ENCODE data around the gene UVRAG. TPM values are rescaled to one million over a fixed set of nuclear protein-coding genes. Genes with fewer than 3 reads are reported as not detected.

UVRAG gene
- total RNA-seq, 1 donor from 2014 or later = 34.0 TPM

DNA sequence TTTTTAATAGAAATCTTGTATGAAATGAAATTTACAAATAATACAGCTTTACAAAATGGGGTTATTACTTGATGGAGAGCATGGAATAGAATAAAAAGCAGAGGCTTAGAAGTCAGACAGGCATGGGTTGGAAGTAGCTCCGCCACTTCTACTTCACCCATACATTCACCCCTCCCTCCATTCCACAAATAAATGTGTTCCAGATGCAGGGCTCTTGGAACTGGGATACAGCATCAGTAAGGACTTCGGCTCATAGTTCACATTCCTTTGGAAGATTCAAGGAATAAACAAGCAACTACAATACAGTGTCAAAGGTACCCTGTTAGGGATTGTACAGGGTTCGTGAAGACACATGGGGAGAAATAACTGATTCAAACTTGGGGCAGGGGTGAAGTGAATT, 234.5 kb downstream of the UVRAG start:
- Histone ChIP-seq H3K4me2 (no peak overlapping the region), H3K79me2 (ENCODE audit: low read depth) (no peaks in the 10 kb centered on the region), H3K4me1 (peaks cover 2% of the 10 kb centered on the region), H3K27me3 (no peaks in the 10 kb centered on the region), H3K27ac (no peak overlapping the region), H4K20me1 (ENCODE audit: low read depth) (no peaks in the 10 kb centered on the region), H3K36me3 (no peaks in the 10 kb centered on the region), H3F3A (ENCODE audit: low read depth) (peaks cover under 1% of the 10 kb centered on the region), H3K9ac (no peak overlapping the region), H3K4me3 (no peak overlapping the region), H2AFZ (replicated peaks) (no peak overlapping the region), H3K9me3 (ENCODE audit: low read depth) (no peaks in the 10 kb centered on the region)
- no peak for DNase-seq (ENCODE audit: low spot score)
- H3K9me3 Mint-ChIP-seq = peaks cover 35% of the 10 kb centered on the region
- no peak overlapping the region for H3K4me3 Mint-ChIP-seq
- no peaks in the 10 kb centered on the region for H3K4me1 Mint-ChIP-seq
- H3K27me3 Mint-ChIP-seq (ENCODE audit: insufficient read depth, low read depth) = no peaks in the 10 kb centered on the region
- H3K27ac Mint-ChIP-seq = no peak overlapping the region
- TF ChIP-seq EZH2 (IDR thresholded peaks at IDR 0.05) (no peak), EZH2phosphoT487 (IDR thresholded peaks at IDR 0.05) (no peak)
- TF ChIP-seq, protein P1, sequence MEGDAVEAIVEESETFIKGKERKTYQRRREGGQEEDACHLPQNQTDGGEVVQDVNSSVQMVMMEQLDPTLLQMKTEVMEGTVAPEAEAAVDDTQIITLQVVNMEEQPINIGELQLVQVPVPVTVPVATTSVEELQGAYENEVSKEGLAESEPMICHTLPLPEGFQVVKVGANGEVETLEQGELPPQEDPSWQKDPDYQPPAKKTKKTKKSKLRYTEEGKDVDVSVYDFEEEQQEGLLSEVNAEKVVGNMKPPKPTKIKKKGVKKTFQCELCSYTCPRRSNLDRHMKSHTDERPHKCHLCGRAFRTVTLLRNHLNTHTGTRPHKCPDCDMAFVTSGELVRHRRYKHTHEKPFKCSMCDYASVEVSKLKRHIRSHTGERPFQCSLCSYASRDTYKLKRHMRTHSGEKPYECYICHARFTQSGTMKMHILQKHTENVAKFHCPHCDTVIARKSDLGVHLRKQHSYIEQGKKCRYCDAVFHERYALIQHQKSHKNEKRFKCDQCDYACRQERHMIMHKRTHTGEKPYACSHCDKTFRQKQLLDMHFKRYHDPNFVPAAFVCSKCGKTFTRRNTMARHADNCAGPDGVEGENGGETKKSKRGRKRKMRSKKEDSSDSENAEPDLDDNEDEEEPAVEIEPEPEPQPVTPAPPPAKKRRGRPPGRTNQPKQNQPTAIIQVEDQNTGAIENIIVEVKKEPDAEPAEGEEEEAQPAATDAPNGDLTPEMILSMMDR (IDR thresholded peaks at IDR 0.05) = no peak
- peaks cover 37% of the 10 kb centered on the region for H3K36me3 Mint-ChIP-seq

DNA sequence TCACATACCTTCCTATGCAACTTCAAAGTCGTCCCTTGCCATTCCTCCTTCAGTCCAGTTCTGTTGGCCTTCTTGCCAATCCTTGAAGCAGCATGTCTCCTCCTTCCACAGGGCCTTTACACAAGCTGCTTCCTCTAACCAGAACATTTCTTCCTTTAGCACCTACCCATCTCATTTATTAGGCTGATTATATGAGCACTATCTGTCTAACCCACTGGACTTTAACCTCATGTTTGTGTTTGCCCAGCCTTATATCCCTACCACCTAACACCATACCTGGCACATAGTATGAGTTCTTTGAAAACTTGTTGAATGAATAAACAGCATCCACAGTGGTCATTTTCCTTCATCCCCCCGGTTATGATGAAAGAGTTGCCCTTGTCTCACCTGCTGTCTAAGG, 236.9 kb downstream of the UVRAG start:
- no peak overlapping the region for H3K9ac ChIP-seq
- no peak for TF ChIP-seq EZH2phosphoT487 (IDR thresholded peaks at IDR 0.05)
- TF ChIP-seq, protein P1 (IDR thresholded peaks at IDR 0.05) = no peak
- no peak for TF ChIP-seq EZH2 (IDR thresholded peaks at IDR 0.05)
- no peaks in the 10 kb centered on the region for H3K27me3 ChIP-seq
- H3K4me2 ChIP-seq = no peak overlapping the region
- no peaks in the 10 kb centered on the region for H4K20me1 ChIP-seq (ENCODE audit: low read depth)
- no peaks in the 10 kb centered on the region for H3F3A ChIP-seq (ENCODE audit: low read depth)
- Mint-ChIP-seq H3K9me3 (peaks cover 35% of the 10 kb centered on the region), H3K36me3 (peaks cover 35% of the 10 kb centered on the region), H3K27me3 (ENCODE audit: insufficient read depth, low read depth) (no peaks in the 10 kb centered on the region), H3K4me1 (no peaks in the 10 kb centered on the region), H3K4me3 (no peak overlapping the region), H3K27ac (no peak overlapping the region)
- H2AFZ ChIP-seq (replicated peaks) = no peak overlapping the region
- H3K4me3 ChIP-seq = no peak overlapping the region
- no peak for DNase-seq (ENCODE audit: low spot score)
- no peaks in the 10 kb centered on the region for H3K4me1 ChIP-seq
- no peaks in the 10 kb centered on the region for H3K9me3 ChIP-seq (ENCODE audit: low read depth)
- no peaks in the 10 kb centered on the region for H3K79me2 ChIP-seq (ENCODE audit: low read depth)
- H3K27ac ChIP-seq = no peak overlapping the region
- H3K36me3 ChIP-seq = no peaks in the 10 kb centered on the region

DNA sequence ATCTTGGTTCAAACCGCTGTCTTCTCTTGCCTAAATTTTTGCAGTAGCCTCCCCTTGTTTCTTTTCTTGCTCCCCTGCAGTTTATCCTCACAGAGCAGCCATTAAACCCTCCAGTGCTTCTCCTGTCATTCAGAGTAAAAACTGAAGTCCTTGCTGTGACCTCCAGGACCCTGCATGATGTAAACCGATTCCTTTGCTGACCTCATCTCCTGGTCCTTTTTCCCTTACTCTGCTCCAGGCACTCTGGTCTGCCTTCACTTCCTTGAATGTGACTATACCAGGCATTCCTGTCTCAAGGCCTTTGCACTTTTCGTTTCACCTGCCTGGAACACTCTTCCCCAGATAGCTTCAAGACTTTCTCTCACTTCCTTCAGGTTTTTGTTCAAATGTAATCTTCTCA, 239.3 kb downstream of the UVRAG start:
- TF ChIP-seq EZH2phosphoT487 (IDR thresholded peaks at IDR 0.05) (no peak), EZH2 (IDR thresholded peaks at IDR 0.05) (no peak)
- TF ChIP-seq, protein P1 (IDR thresholded peaks at IDR 0.05) = no peak
- no peak overlapping the region for H3K4me3 Mint-ChIP-seq
- Histone ChIP-seq H3K27me3 (no peaks in the 10 kb centered on the region), H3K9ac (no peak overlapping the region), H3K79me2 (ENCODE audit: low read depth) (peaks cover 2% of the 10 kb centered on the region), H3K4me3 (no peak overlapping the region), H3K27ac (no peak overlapping the region), H3K9me3 (ENCODE audit: low read depth) (no peaks in the 10 kb centered on the region), H3F3A (ENCODE audit: low read depth) (no peaks in the 10 kb centered on the region), H3K36me3 (no peaks in the 10 kb centered on the region), H3K4me1 (no peaks in the 10 kb centered on the region), H3K4me2 (no peak overlapping the region), H2AFZ (replicated peaks) (no peak overlapping the region), H4K20me1 (ENCODE audit: low read depth) (no peaks in the 10 kb centered on the region)
- H3K4me1 Mint-ChIP-seq = no peaks in the 10 kb centered on the region
- DNase-seq (ENCODE audit: low spot score) = no peak
- peaks cover 12% of the 10 kb centered on the region for H3K9me3 Mint-ChIP-seq
- peaks cover 20% of the 10 kb centered on the region for H3K36me3 Mint-ChIP-seq
- H3K27ac Mint-ChIP-seq = no peak overlapping the region
- H3K27me3 Mint-ChIP-seq (ENCODE audit: insufficient read depth, low read depth) = no peaks in the 10 kb centered on the region

Data from neural progenitor cell (in vitro differentiated cells).